H9 (cell line): ENCODE data around the gene OS9. TPM values are rescaled to one million over a fixed set of nuclear protein-coding genes. Genes with fewer than 3 reads are reported as not detected.

ENCODE experiments used
- DNase-seq: peaks from one replicate; pipeline ENCODE4 v3.0.0-alpha.2; 2017
- H2AFZ ChIP-seq: one replicate; pipeline ENCODE4 v1.6.1; 2013; ENCODE audit warnings: mild to moderate bottlenecking, low read length, control low read depth, moderate library complexity
- H2AK5ac ChIP-seq: 2 replicates; pipeline ENCODE4 v1.6.1; 2013; ENCODE audit warnings: low read length, control low read depth, mixed read lengths; ENCODE audit not compliant: insufficient read length
- H2BK120ac ChIP-seq: one replicate; pipeline ENCODE4 v1.6.1; 2013; ENCODE audit warnings: low read depth, mild to moderate bottlenecking, low read length, control low read depth, inconsistent platforms; ENCODE audit not compliant: poor library complexity, severe bottlenecking
- H2BK12ac ChIP-seq: 2 replicates; pipeline ENCODE4 v1.6.1; 2013; ENCODE audit warnings: low read length, control low read depth, mixed read lengths, low read depth; ENCODE audit not compliant: insufficient read length
- H2BK15ac ChIP-seq: 2 replicates; pipeline ENCODE4 v1.6.1; 2013; ENCODE audit warnings: low read depth, low read length, control low read depth
- H2BK20ac ChIP-seq: one replicate; pipeline ENCODE4 v1.6.1; 2013; ENCODE audit warnings: low read depth, mild to moderate bottlenecking, low read length, control low read depth, inconsistent platforms; ENCODE audit not compliant: poor library complexity, severe bottlenecking
- H2BK5ac ChIP-seq: 2 replicates; pipeline ENCODE4 v1.6.1; 2013; ENCODE audit warnings: low read length, control low read depth, mixed read lengths; ENCODE audit not compliant: insufficient read length
- H3K14ac ChIP-seq: 2 replicates; pipeline ENCODE4 v1.6.1; 2013; ENCODE audit warnings: low read length, control low read depth; ENCODE audit not compliant: insufficient read depth
- H3K18ac ChIP-seq: 2 replicates; pipeline ENCODE4 v1.6.1; 2013; ENCODE audit warnings: low read depth, mild to moderate bottlenecking, mixed read lengths, low read length, control low read depth; ENCODE audit not compliant: insufficient read length
- H3K23ac ChIP-seq: 2 replicates; pipeline ENCODE4 v1.6.1; 2013; ENCODE audit warnings: low read length, control low read depth, mixed read lengths, low read depth; ENCODE audit not compliant: insufficient read length
- H3K23me2 ChIP-seq: 2 replicates; pipeline ENCODE4 v1.6.1; 2013; ENCODE audit warnings: low read depth, mild to moderate bottlenecking, mixed read lengths, low read length, control low read depth; ENCODE audit not compliant: insufficient read length, poor library complexity, severe bottlenecking
- H3K27ac ChIP-seq: 2 replicates; pipeline ENCODE4 v1.5.1; 2013; ENCODE audit warnings: low read length, control low read depth, mixed read lengths, low read depth; ENCODE audit not compliant: insufficient read length
- H3K27me3 ChIP-seq: 2 replicates; pipeline ENCODE4 v1.6.1; 2013; ENCODE audit warnings: low read length, control low read depth, inconsistent platforms; ENCODE audit not compliant: insufficient read depth
- H3K4ac ChIP-seq: 2 replicates; pipeline ENCODE4 v1.6.1; 2013; ENCODE audit warnings: low read depth, mild to moderate bottlenecking, control low read depth, inconsistent platforms, low read length, moderate library complexity
- H3K4me1 ChIP-seq: 2 replicates; pipeline ENCODE4 v1.6.1; 2013; ENCODE audit warnings: low read length, control low read depth, inconsistent platforms; ENCODE audit not compliant: insufficient read depth
- H3K4me2 ChIP-seq: 2 replicates; pipeline ENCODE4 v1.6.1; 2013; ENCODE audit warnings: low read length, control low read depth, mixed read lengths; ENCODE audit not compliant: insufficient read length, insufficient read depth
- H3K56ac ChIP-seq: 2 replicates; pipeline ENCODE4 v1.6.1; 2013; ENCODE audit warnings: low read depth, mild to moderate bottlenecking, mixed read lengths, low read length, control low read depth; ENCODE audit not compliant: insufficient read length
- H3K79me1 ChIP-seq: 2 replicates; pipeline ENCODE4 v1.6.1; 2013; ENCODE audit warnings: low read depth, mild to moderate bottlenecking, moderate library complexity, low read length, control low read depth, inconsistent platforms; ENCODE audit not compliant: insufficient read depth, poor library complexity, severe bottlenecking
- H3K79me2 ChIP-seq: 2 replicates; pipeline ENCODE4 v1.6.1; 2013; ENCODE audit warnings: low read length, control low read depth, inconsistent platforms; ENCODE audit not compliant: insufficient read depth
- H3K9ac ChIP-seq: 2 replicates; pipeline ENCODE4 v1.6.1; 2013; ENCODE audit warnings: low read length, control low read depth, mixed read lengths; ENCODE audit not compliant: insufficient read length; ENCODE audit errors: extremely low read depth
- H3K9me3 ChIP-seq: one replicate; pipeline ENCODE4 v1.6.1; 2013; ENCODE audit warnings: low read depth, low read length, inconsistent platforms; ENCODE audit not compliant: control insufficient read depth
- H3T11ph ChIP-seq: one replicate; pipeline ENCODE4 v1.6.1; 2013; ENCODE audit warnings: mild to moderate bottlenecking, low read length, control low read depth, inconsistent platforms
- H4K20me1 ChIP-seq: one replicate; pipeline ENCODE4 v1.6.1; 2013; ENCODE audit not compliant: control insufficient read depth, insufficient read length, insufficient read depth
- H4K5ac ChIP-seq: 2 replicates; pipeline ENCODE4 v1.6.1; 2013; ENCODE audit warnings: low read depth, mild to moderate bottlenecking, mixed read lengths, low read length, control low read depth; ENCODE audit not compliant: insufficient read length
- H4K8ac ChIP-seq: replicated peaks from 2 replicates; pipeline ENCODE4 v1.6.1; 2013; ENCODE audit warnings: low read length, control low read depth, mixed read lengths, low read depth; ENCODE audit not compliant: insufficient read length
- H4K91ac ChIP-seq: 2 replicates; pipeline ENCODE4 v1.6.1; 2013; ENCODE audit warnings: low read depth, mild to moderate bottlenecking, moderate library complexity, mixed read lengths, low read length, control low read depth; ENCODE audit not compliant: insufficient read length
- H3K27ac Mint-ChIP-seq, 3 experiments: 2 replicates in 2 of 3; 3 replicates in 1 of 3; pipeline ENCODE4 v1.8.0; 2020 to 2021; ENCODE audit warnings: mixed read lengths in 3 of 3, mild to moderate bottlenecking in 1 of 3, moderate library complexity in 1 of 3
- H3K27me3 Mint-ChIP-seq: 2 replicates; pipeline ENCODE4 v1.8.0; 2021; ENCODE audit warnings: low read depth, mild to moderate bottlenecking, moderate library complexity, mixed read lengths
- H3K36me3 Mint-ChIP-seq, 3 experiments: 2 replicates in 2 of 3; 3 replicates in 1 of 3; pipeline ENCODE4 v1.8.0; 2020 to 2021; ENCODE audit warnings: low read depth in 3 of 3, mixed read lengths in 3 of 3; ENCODE audit not compliant: insufficient read depth in 1 of 3
- H3K4me1 Mint-ChIP-seq, 2 experiments: 2 replicates each; pipeline ENCODE4 v1.8.0; 2020; ENCODE audit warnings: mixed read lengths in 2 of 2
- H3K4me3 Mint-ChIP-seq, 2 experiments: 2 replicates in 1 of 2; 3 replicates in 1 of 2; pipeline ENCODE4 v1.8.0; 2020 to 2021; ENCODE audit warnings: mild to moderate bottlenecking in 2 of 2, mixed read lengths in 2 of 2, moderate library complexity in 1 of 2
- H3K9me3 Mint-ChIP-seq, 2 experiments: 2 replicates in 1 of 2; 3 replicates in 1 of 2; pipeline ENCODE4 v1.8.0; 2020; ENCODE audit warnings: mild to moderate bottlenecking in 2 of 2, mixed read lengths in 2 of 2, moderate library complexity in 1 of 2
- WGBS: extraction: QIAGEN DNeasy Blood & Tissue Kit; methylation state at CpG from one replicate; pipeline ENCODE4 v1.1.7; 2013; ENCODE audit warnings: missing lambda C conversion rate, low lambda C conversion rate, mixed read lengths; ENCODE audit not compliant: insufficient read length; ENCODE audit errors: extremely low coverage; 5-methylcytosine and 5-hydroxymethylcytosine counted together
- total RNA-seq: library from RNA; stranded (reverse); gene quantifications from 2 replicates; pipeline ENCODE4 v1.2.1, GENCODE V29; 2021
- TF ChIP-seq, protein P1 (sequence below): fragments of 200-600 bp; sonication (generic); conservative IDR thresholded peaks from 3 replicates; pipeline ENCODE4 v1.8.0; 2021; ENCODE audit warnings: antibody characterized with exemption, mild to moderate bottlenecking

OS9 gene
- total RNA-seq, 1 experiment from 2014 or later = 112 TPM

DNA sequence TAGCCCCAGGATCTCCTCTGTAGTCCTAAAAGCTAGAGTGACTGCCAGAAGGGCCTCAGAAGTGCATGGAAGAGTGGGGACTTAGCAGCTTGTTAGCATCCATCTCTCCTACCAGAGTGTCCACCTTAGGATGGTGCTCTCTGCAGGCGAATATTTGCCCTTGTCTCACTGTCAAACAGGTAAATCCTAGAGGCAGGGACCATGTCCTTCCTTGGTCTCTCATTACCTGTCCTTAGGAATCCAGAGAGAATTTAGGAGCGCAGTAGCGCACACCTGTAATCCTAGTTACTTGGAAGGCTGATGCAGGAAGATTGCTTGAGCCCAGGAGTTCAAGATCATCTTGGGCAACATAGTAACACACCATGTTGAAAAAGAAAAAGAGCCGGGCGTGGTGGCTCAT, 23.2 kb downstream of the OS9 start:
- H2AFZ ChIP-seq = no peak overlapping the region
- TF ChIP-seq, protein P1, sequence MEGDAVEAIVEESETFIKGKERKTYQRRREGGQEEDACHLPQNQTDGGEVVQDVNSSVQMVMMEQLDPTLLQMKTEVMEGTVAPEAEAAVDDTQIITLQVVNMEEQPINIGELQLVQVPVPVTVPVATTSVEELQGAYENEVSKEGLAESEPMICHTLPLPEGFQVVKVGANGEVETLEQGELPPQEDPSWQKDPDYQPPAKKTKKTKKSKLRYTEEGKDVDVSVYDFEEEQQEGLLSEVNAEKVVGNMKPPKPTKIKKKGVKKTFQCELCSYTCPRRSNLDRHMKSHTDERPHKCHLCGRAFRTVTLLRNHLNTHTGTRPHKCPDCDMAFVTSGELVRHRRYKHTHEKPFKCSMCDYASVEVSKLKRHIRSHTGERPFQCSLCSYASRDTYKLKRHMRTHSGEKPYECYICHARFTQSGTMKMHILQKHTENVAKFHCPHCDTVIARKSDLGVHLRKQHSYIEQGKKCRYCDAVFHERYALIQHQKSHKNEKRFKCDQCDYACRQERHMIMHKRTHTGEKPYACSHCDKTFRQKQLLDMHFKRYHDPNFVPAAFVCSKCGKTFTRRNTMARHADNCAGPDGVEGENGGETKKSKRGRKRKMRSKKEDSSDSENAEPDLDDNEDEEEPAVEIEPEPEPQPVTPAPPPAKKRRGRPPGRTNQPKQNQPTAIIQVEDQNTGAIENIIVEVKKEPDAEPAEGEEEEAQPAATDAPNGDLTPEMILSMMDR = no peak
- H3K36me3 Mint-ChIP-seq = peaks cover 16 to 53% (median 24%) of the 10 kb centered on the region in 3 experiments
- no peaks in the 10 kb centered on the region for H3K27me3 ChIP-seq
- H3K4me3 Mint-ChIP-seq = no peak overlapping the region
- H3K27ac Mint-ChIP-seq = no peak overlapping the region
- no peak overlapping the region for H4K8ac ChIP-seq
- H3K4me2 ChIP-seq = no peak overlapping the region
- no peaks in the 10 kb centered on the region for H3K23me2 ChIP-seq
- no peak overlapping the region for H3T11ph ChIP-seq
- no peaks in the 10 kb centered on the region for H3K4me1 ChIP-seq
- H3K14ac ChIP-seq = no peak overlapping the region
- H3K18ac ChIP-seq = no peak overlapping the region
- no CpG with 5 or more reads among the region's 5 CpGs for WGBS
- no peak overlapping the region for H3K56ac ChIP-seq
- no peaks in the 10 kb centered on the region for H3K4me1 Mint-ChIP-seq
- no peak overlapping the region for H3K27ac ChIP-seq
- H3K9me3 ChIP-seq = no peaks in the 10 kb centered on the region
- no peak for DNase-seq
- H3K4ac ChIP-seq = no peak overlapping the region
- no peak overlapping the region for H2BK20ac ChIP-seq
- H3K79me1 ChIP-seq = no peaks in the 10 kb centered on the region
- H3K9ac ChIP-seq = no peak overlapping the region
- H3K9me3 Mint-ChIP-seq = no peaks in the 10 kb centered on the region
- H3K79me2 ChIP-seq = no peaks in the 10 kb centered on the region
- H2AK5ac ChIP-seq = no peak overlapping the region
- no peak overlapping the region for H2BK5ac ChIP-seq
- H2BK15ac ChIP-seq = no peak overlapping the region
- no peaks in the 10 kb centered on the region for H4K20me1 ChIP-seq
- no peak overlapping the region for H2BK120ac ChIP-seq
- no peaks in the 10 kb centered on the region for H3K27me3 Mint-ChIP-seq
- H4K91ac ChIP-seq = no peak overlapping the region
- no peak overlapping the region for H3K23ac ChIP-seq
- H4K5ac ChIP-seq = no peak overlapping the region
- no peak overlapping the region for H2BK12ac ChIP-seq
